Renal pelvis (tissue), 4 donors: ENCODE data around the gene DCT. TPM values are rescaled to one million over a fixed set of nuclear protein-coding genes. Genes with fewer than 3 reads are reported as not detected.

Source experiments
- DNase-seq: peaks from one replicate; pipeline ENCODE4 v3.0.0-alpha.2; 2013
- polyA plus RNA-seq, 3 donors: library from polyadenylated mRNA; unstranded; fragments of 120-200 nt; gene quantifications; one replicate each; pipeline ENCODE4 v1.2.1, GENCODE V29; 2013; ENCODE audit not compliant: insufficient read length in 3 of 3

The DCT gene
- polyA plus RNA-seq, 3 donors = 0.17 to 0.65 (median 0.26) TPM

DNA sequence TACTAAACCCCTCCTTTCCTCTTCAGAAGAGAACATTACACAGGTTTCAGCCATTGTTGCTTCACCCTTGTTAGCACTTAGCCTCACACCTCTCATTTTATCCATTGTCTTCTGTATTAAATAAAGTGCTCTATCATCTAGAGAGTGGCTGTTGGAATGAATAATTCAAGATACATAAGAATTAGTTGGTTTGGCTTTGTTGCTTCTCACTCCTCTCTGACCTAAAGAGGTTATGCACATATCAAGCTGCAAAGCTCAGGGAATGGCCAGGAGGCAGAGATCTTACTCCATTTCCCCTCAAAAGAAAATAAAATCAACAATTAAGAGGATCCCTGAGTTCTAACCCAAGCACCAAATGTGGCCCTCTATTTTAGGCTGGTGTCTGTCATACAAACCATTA is 79.7 kb downstream of the DCT start:
- no peak for DNase-seq

- DNase-seq = no peak
Observed at GRCh38 chr13:94395860-94396259, 83.6 kb downstream of the DCT start.

GRCh38 chr13:94394723-94395122 is 84.8 kb downstream of the DCT start:
- no peak for DNase-seq

GRCh38 chr13:94390881-94391280 is 88.6 kb downstream of the DCT start:
- DNase-seq = no peak

DNA sequence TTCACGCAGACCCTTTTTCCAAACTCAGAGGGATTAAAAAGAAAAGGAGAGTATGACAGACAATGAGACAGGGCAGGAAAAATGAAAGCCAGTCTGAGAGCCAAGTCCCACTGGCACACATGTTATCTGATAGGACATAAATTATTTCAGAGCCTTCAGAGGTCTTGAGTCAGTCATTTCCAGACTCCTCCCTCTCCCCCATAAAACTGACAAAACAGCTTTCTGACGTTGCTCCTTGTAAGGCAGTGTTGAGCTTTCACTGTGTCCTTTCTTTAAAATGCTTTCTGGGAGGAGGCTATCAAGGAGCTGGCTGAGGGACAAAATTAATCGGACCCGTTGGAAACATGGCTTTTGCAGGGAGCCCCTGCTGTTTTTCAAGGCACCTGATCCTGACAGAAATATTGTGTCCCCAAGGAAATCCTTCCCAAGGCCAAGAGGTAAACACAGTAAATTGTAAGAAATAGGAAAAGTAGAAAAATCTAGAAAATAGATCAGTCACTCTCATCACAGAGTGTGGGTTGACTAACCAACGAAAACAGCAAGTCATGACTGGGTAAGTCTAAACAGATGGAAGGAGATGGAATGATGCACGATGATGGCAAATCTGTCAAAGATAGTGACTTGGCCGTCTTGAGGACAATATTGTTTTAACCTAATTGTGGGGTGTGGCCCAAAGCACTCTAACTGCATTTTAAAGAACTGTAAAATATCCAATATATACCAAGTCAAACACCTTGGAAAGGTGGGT is 89.7 kb downstream of the DCT start:
- DNase-seq = peak; percentile 42

GRCh38 chr13:94387047-94387446 is 92.4 kb downstream of the DCT start:
- no peak for DNase-seq

Other genes starting within 250 kb of the DCT start
- gene TGDS, start 116.5 kb upstream of the DCT start, polyA plus RNA-seq = 10 to 100 TPM; 18.4 to 23.5 (median 19.5) TPM
- gene GPR180, start 122.2 kb upstream of the DCT start, polyA plus RNA-seq = 1 to 10 TPM; 7.3 to 8.3 (median 7.6) TPM
- under 1 TPM; 0.10 to 0.33 (median 0.29) TPM for gene SOX21, start 232.9 kb upstream of the DCT start, polyA plus RNA-seq